Neural progenitor cell (in vitro differentiated cells): ENCODE measurements around the gene RNF103.

ENCODE experiments used
- CTCF ChIP-seq: fragments of 200-600 bp; sonication (generic); IDR thresholded peaks from 2 replicates; pipeline ENCODE4 v1.5.1; 2017; ENCODE audit warnings: antibody characterized with exemption, mild to moderate bottlenecking
- EZH2 ChIP-seq: fragments of 200-600 bp; sonication (generic); IDR thresholded peaks from 2 replicates; pipeline ENCODE4 v1.6.1; 2017; ENCODE audit warnings: antibody characterized with exemption, mild to moderate bottlenecking, moderate library complexity
- EZH2phosphoT487 ChIP-seq: fragments of 200-600 bp; sonication (generic); IDR thresholded peaks from 2 replicates; pipeline ENCODE4 v1.6.1; 2017; ENCODE audit warnings: antibody characterized with exemption

GRCh38 chr2:86628091-86628522, 4.4 kb upstream of the RNF103 start:
- no peak for TF ChIP-seq CTCF
- TF ChIP-seq EZH2: no peak
- no peak for TF ChIP-seq EZH2phosphoT487
